ENCODE measurements around the gene MICAL3. TPM values are rescaled to one million over a fixed set of nuclear protein-coding genes. Genes with fewer than 3 reads are reported as not detected.

The MICAL3 gene
- total and polyA plus RNA-seq, 3 donors from 2014 or later = 103 to 106 (median 104) TPM

GRCh38 chr22:17861909-17862308 lies 162.5 kb downstream of the MICAL3 start:
- no peaks in the 10 kb centered on the region for H3K36me3 ChIP-seq (ENCODE audit: low read depth, missing control alignments)

GRCh38 chr22:17860220-17860965 lies 164.0 kb downstream of the MICAL3 start:
- WGBS, 2 donors = 89 to 93% methylated on average over 23 of the region's 23 CpGs
- intact Hi-C loops (cut with DNase I; ENCODE audit: low total_unique reads) = no loop called here
- Histone ChIP-seq H3K4me1 (no peaks in the 10 kb centered on the region), H3K27ac (no peak overlapping the region), H3K4me3 (no peak overlapping the region), H3K36me3 (ENCODE audit: low read depth, missing control alignments) (no peaks in the 10 kb centered on the region), H3K27me3 (no peaks in the 10 kb centered on the region), H3K9me3 (no peaks in the 10 kb centered on the region)
- DNase-seq = no peak
- TF ChIP-seq CTCF (IDR thresholded peaks at IDR 0.05) = no peak
- no peak for TF ChIP-seq POLR2A (IDR thresholded peaks at IDR 0.05)

More at GRCh38 chr22:17861909-17862308, 162.5 kb downstream of the MICAL3 start:
- WGBS, 2 donors = 89 to 96% methylated on average over 5 of the region's 5 CpGs
- no peaks in the 10 kb centered on the region for H3K9me3 ChIP-seq
- peaks cover 8% of the 10 kb centered on the region for H3K4me1 ChIP-seq
- no peak for TF ChIP-seq POLR2A (IDR thresholded peaks at IDR 0.05)
- TF ChIP-seq CTCF (IDR thresholded peaks at IDR 0.05) = no peak
- DNase-seq = no peak
- H3K4me3 ChIP-seq = no peak overlapping the region
- H3K27me3 ChIP-seq = no peaks in the 10 kb centered on the region
- intact Hi-C loops (cut with DNase I; ENCODE audit: low total_unique reads) = no loop called here
- no peak overlapping the region for H3K27ac ChIP-seq

GRCh38 chr22:17858033-17858432 lies 166.3 kb downstream of the MICAL3 start:
- 96% methylated on average over 11 of the region's 11 CpGs for WGBS, 2 donors
- intact Hi-C loops (cut with DNase I; ENCODE audit: low total_unique reads) = no loop called here
- no peaks in the 10 kb centered on the region for H3K36me3 ChIP-seq (ENCODE audit: low read depth, missing control alignments)
- H3K27me3 ChIP-seq = no peaks in the 10 kb centered on the region
- TF ChIP-seq CTCF (IDR thresholded peaks at IDR 0.05) = no peak
- H3K4me3 ChIP-seq = no peak overlapping the region
- no peaks in the 10 kb centered on the region for H3K4me1 ChIP-seq
- no peak for DNase-seq
- H3K9me3 ChIP-seq = no peaks in the 10 kb centered on the region
- H3K27ac ChIP-seq = no peak overlapping the region

GRCh38 chr22:17855572-17856290 lies 168.6 kb downstream of the MICAL3 start:
- H3K36me3 ChIP-seq (ENCODE audit: low read depth, missing control alignments) = no peaks in the 10 kb centered on the region
- peak; percentile 58 for DNase-seq
- H3K4me1 ChIP-seq = no peaks in the 10 kb centered on the region
- no peak overlapping the region for H3K27ac ChIP-seq
- intact Hi-C loops (cut with DNase I; ENCODE audit: low total_unique reads) = no loop called here
- H3K4me3 ChIP-seq = no peak overlapping the region
- no peaks in the 10 kb centered on the region for H3K9me3 ChIP-seq
- 83 to 85% methylated on average over 9 to 13 of the region's 13 CpGs for WGBS, 2 donors
- no peaks in the 10 kb centered on the region for H3K27me3 ChIP-seq
- TF ChIP-seq CTCF (IDR thresholded peaks at IDR 0.05) (no peak), POLR2A (IDR thresholded peaks at IDR 0.05) (no peak)

All from testis (tissue), 3 donors.